ENCODE results near the gene KRT3.
"Not testable (repeated sequence)": the region's sequence is repeated elsewhere in the genome, so short reads cannot be mapped to it uniquely, and the experiment has no call there.

The KRT3 gene

DNA sequence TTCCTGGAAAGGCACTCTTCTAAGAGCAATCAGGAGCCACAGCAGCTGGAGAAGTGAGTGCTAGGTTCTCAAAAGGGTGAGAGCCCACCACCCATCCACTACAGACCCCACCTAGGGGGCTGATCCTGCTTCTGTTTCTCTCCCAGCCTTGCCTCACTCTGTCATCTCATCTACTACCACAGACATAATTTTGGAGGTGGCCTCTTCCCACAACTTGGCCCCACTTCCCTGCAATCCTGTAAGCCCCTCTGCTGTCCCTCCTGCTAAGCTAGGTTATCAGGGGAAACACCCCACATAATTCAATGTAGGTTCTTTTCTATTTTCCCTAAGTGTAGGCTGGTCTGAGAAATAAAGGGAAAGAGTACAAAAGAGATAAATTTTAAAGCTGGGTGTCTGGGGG, 35.3 kb downstream of the KRT3 start:
- no peak for DNase-seq (ENCODE audit: low spot score)

DNA sequence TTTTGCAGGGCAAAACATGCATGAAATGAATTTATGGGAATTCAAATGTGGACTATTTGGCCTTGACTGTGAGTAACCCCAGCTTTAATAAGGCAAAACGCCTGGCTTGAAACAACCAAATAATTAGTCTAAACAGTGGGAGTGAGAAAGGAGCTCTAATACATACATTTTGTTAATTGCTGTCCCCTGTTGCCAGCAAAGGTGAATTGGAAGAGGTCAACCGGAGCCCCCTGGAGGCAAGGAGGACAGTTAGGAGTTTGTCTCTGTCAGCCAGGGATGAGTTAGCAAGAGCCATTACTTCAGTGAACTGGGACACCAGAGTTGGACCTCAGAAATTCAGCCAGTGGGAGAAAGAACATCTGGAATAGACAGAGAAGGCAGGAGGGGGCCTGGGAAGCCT, 36.2 kb downstream of the KRT3 start:
- peak; percentile 10 for DNase-seq (ENCODE audit: low spot score)

DNA sequence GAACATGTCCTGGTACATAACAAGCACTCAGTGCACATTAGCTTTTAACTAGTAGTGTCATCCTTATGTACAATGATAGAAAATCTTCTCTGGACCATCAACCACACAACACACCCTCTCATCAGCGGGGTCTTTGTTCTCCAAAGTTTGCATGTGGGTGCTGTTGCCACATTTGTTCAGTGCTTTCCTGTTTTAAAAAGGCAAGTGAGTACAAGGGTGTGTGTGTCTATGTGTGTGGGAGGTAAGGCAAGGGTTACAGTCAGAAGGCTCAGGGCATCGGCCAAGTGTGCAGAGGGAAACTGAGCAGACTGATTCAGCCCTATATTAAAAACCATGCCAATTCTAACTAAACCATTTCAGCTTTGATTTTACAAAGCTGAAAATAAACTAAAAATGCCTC, 36.7 kb downstream of the KRT3 start:
- DNase-seq (ENCODE audit: low spot score): no peak

DNA sequence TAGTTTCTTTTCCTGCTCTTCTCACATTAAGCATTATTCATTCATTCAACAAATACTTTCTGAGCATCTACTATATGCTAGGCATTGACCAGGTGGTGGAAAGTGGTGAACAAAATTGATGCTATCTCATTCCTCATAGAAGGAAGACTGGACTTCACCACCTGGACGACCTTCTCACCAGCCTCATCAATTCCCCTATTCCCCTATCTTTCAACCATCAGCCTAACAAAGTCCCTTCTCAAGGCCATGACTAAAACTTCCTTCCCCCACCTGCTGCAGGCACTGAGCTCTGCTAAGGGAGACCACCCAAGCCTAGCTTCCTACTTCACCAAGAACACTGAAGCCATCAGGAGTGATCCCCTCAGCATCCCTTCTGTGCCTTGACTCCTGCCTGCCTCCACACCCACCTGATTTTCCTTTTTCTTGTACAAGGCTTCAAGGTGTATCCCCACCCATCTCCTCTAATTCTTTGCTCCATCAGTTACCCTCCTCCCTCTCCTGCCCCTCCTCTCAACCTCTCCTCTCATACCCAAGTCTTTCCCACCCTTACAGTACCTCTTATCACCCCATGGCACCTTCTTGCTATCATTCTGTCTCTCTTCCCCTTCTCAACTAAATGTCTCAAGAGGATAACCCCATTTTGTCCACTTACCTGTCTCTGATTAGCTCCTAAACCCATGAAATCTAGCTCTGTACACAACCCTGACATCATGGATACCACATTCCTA, 38.3 kb downstream of the KRT3 start:
- DNase-seq (ENCODE audit: low spot score): no peak

DNA sequence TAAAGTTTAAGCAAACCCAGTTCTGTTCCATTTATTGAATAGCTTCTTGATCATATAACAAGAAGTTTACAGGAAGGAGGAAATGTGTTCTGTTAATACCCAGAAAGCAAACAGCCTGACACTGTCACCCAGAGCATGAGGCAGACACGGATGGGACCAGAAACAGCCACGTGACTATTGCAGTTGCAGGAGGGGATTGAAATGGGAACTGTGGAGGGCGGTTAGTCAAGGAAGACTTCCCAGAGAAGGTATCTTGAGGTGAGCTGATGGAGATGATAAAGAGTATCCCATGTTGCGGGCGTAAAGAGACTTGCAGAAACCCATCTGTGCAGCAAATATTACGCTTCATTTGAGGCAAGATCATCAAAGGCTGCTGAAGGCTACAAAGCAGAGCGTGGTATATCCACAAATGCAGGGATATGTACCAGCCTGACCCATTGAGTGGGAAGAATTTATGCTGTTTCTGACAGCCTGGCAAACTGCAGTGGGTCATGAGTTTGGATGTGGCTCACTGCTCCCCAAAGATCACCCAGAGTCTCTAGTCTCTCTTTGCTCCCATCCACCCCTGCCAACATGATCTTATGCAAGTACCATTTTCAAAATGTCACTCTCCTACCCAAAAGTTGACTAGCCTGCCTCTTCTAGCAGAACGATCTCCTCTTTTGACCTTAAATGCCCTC, 39.5 kb downstream of the KRT3 start:
- no peak for DNase-seq (ENCODE audit: low spot score)

DNA sequence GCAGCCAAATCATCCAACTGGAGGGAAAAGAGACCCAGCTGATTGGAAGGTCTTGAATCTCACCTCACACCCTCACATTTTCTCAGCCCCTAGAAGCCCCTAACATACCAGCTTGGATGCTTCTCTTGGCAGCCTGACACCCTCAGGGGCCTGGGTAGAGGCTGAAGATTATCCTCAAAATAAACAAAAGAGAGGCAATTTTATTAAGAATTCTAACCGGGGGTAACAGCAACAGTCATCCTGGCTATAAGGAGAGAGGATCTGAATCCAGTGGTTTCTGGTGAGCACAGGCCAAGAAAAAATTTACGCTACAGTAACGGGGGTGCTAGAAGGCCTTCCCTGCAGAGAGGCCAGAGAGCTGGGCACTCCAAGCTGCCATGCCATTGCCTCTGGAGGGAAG, 40.4 kb downstream of the KRT3 start:
- no peak for DNase-seq (ENCODE audit: low spot score)

DNA sequence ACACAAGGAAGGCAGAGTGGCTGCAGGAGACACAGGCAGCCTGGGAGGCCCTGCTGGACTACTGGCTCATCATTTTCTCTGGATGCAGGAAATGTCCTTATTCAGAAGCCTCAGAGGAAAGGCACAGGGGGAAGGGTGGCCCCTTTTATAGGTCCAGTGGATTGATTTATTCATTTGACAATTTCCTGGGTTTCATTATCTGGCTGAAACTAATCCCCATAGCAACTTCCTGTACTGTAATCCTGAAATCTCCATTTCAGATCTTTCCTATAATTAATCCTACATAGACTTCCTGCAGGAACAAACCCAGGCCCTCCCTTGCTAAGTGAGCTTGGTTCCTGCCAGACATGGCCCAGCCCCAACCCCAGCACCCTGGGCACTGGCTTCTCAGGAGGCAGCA, 41.8 kb downstream of the KRT3 start:
- no peak for DNase-seq (ENCODE audit: low spot score)

DNA sequence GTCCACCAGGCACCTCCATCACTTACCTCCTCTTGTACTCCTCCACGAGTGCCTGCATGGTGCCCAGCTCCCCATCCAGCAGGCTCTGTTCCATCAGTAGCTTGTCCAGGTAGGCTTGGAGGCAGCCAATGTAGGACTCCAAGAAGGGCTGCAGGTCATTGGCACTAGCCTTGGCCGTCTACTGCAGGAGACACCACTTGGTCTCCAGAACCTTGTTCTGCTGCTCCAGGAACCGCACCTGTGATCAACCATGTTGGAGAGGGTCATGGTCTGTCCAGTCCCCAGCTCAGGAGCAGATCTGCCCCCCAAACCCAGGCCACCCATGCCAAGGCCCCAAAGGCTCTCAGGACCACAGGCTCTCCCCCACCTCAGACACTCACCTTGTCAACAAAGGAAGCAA, 42.6 kb downstream of the KRT3 start:
- no peak for DNase-seq (ENCODE audit: low spot score)

DNA sequence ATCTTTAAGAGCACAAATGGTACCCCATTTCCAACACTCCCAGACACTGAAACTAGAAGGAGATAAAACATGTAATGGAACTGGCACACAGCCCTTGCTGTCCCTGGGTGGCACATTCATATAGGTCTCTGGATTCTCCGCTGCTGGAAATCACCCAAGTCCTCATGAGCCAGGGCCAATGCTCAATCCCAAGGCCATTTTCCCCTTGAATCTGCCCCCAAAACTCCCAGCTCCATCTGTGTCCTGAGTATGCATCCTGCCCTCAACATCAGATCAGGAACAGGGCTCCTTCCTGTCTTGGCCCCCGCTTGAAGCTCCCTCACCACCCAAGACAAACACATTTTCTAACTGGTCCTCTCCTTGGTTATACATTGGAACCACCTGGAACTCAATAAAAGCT, 43.4 kb downstream of the KRT3 start:
- DNase-seq (ENCODE audit: low spot score): no peak

DNA sequence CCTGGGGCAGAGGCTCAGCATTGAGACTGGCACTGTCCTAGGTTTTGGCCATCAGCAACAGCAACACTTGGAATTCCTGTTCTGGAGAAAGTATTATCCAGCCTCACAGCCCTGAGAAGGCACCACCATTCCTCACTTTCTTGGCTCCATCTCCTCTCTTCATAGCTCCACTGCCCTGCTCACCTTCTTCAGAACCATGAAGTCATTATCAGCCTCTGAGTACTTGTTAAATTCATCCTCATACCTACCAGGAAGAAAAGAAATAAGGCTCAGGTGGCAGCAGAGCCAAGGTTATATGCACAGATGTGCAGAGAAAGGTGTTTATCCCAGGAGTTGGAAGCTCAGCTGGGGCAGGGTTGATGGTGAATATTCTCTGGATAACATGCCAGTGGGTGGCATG, 44.1 kb downstream of the KRT3 start:
- DNase-seq (ENCODE audit: low spot score): no peak

DNA sequence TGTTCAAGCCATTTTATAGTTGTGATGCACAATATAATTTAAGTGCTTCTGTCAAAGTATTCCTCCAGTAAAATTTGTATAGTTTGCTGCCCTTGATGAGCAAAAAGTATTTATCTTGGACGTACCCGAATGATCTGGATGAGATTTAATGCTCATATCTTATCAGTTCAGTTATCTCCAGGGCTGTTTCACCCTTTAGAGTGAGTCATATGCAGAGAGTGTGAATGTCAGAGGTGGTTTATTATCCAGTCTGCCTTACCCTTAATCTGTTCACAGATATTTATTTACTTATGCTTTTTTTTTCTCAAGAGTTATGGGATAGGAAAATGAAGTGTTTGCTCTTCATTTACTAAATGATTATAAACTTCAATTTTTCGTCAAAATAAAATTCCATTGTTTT, 45.4 kb downstream of the KRT3 start:
- not testable (repeated sequence) for DNase-seq (ENCODE audit: low spot score)

DNA sequence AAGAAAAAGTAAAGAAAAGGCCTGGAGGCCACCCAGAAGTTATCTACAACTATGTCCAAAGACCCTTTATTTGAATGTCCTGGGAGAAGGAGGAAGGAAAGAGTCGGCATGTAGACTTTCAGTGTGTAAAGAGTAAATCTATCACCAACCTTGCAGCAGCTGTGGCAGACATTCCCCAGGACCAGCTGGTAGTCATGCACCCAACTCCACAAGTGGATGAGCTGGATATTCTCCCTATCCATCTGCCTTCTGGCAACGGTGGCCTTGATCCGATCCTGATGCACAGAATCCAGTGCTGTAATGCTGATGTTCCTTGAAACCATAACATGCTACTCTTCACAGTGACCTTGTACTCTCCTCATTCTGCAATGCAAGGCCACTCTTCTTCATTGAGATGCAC, 46.1 kb downstream of the KRT3 start:
- no peak for DNase-seq (ENCODE audit: low spot score)

DNA sequence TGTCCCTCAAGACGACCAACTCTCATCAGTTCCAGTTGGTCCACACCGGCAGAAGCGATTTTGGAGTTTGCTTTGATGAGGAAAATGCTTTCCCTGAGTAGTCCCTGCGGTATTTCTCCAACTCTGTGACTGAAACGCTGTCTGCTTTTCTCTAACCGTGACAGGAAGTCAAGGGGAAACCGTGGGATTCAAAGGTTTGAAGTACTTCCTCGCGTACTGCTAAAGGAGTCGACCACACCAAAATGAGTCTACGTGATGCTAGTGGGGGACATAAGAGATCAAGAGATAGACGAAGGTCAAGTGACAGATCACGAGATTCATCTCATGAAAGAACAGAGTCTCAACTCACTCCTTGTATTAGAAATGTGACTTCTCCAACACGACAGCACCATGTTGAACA, 47.3 kb downstream of the KRT3 start:
- DNase-seq (ENCODE audit: low spot score): no peak

DNA sequence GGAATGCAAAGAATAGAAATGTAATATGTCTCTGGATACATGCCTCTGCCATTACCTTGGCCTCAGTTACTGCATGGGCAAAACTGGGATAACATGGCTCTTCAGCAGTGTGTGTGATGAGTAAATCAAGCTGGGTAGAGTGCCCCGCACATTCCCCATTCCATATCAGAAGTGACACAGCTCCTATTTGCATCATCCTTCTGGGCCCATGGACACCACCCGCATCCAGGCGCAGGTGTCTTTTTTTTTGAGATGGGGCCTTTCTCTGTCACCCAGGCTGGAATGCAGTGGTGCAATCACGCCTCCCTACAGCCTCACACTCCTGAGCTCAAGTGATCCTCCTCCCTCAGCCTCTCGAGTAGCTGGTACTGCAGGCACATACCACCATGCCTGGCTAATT, 50.4 kb downstream of the KRT3 start:
- no peak for DNase-seq (ENCODE audit: low spot score)

DNA sequence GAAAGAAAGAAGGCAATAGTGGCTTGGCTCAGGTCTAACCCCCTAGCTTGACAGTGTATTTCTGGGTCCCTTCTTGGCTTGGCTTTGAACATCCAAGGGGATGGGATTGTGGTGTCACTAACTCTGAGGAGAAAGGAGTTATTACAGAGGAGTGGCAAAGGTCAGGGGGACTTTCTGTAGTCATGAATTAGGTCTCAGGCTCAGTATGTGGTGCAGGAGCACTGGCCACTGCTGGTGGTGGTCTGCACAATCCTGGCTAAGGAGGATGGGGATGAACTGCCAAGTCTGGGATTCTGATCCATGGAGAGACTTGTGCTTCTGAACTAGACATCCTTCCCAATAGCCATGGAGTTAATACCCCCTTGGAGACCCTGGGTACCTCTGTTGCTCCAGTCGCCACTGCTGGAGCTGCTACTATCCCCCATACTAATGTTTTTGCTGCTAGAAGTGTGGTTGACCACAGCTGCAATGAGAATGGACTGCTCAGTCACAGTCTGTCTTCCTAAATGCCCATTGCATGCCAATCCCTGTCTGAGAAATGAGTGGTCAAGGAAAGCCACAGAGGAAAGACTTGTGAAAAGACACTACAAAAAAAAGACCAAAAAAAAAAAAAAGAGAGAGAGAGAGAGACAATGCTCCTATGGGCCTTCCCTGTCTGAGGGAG, 51.3 kb downstream of the KRT3 start:
- no peak for DNase-seq (ENCODE audit: low spot score)

DNA sequence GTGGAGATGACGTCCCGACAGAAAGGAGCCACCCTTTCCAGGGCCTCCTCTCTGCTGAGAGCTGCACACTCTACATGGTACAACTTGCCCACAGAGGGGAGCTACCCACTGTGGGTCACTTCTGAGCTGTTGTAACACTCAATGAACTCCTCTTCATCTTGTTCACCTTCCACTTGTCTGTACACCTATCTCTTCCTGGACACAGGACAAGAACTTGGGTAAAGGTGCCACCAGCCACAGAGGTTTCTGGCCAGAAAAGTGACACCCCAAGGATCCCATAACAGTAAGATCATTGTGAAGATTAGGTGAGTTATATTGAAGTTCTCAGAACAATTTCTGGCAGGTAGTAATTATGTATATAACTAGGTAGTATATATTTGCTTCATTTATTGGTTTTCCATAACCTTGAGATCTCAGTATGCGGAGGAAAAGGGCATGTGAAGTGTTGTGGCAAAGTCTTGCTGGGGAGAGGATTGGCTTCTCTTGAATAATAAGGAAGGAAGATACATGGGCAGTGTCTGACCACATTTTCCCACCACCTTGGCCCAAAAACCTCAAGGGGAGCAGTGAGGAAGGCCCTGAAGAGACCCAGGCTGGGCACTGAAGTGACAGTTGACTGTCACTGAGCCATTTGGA, 53.0 kb downstream of the KRT3 start:
- no peak for DNase-seq (ENCODE audit: low spot score)

DNA sequence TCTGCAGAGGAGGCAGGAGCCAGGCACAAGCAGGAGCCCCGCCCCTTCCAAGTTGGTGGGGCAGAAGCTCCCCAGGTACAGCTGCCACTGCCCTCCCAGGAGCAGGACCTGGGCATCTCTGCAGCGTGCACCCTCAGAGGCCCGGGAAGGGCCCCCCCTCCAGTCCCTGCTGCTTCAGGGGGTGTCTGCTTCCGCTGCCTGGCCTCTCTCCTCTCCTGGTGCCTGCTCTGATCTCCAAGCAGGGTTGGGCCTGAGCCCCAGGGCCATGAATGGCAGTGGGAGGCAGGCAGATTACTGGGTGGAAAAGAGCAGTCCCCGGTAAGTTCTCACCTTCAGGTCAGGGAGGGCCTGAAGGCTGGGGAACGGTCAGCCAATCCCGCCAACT, 53.7 kb downstream of the KRT3 start:
- no peak for DNase-seq (ENCODE audit: low spot score)

DNA sequence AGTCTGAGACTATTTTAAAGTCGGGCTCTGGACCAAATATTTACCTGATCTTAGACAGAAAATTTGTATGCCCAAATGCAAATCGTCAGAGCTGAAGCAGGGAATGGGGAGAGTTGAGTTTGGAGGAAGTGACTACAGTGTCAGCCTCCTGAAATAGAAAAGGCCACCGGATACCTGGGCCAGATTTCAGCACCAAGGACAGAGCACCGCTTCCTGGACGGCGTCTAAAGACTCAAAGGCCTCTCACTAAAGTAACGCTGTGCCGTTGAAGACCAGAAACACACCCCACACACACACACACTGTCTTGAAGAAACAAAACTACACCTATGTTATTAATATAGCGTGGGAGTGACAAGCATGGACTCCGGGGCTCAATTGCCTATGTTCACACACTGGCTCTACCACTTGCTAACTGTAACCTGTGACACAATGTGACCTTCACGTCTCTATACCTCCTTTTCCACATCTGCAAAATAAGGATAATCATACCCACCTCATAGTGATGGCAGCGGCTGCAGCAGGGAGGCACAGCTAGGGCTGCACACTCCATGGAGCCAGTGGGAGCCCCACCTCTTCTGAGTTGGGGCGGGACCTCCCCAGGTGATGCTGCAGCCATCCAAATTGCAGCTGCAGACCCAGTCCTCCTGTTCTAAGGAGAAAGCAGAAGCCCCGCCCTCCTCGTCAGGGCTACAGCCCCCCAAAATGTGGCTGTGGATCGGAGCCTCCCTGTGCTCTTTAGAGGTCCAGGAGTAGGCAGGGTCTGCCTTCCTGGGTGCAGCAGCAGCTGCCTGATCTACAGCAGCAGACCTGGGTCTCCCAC, 54.3 kb downstream of the KRT3 start:
- DNase-seq (ENCODE audit: low spot score): peak; percentile 39

DNA sequence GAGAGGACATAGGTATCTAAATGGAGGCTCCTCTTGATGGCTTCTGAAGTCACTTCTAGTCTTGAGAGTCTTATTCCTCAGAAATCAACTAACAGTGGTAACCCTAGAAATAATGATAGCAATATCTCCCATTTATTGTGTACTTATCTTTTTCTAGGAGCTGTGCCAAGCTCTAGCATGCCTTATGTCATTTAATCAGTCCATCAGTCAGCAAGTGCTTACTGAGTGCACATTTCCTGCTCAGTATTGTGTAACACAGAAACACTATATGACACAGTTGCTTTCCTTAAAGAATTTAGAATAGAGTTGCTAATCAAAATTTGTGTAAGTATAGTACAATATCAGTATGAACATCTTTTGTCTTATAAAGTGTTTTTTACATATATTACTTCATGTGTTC, 55.3 kb downstream of the KRT3 start:
- no peak for DNase-seq (ENCODE audit: low spot score)

DNA sequence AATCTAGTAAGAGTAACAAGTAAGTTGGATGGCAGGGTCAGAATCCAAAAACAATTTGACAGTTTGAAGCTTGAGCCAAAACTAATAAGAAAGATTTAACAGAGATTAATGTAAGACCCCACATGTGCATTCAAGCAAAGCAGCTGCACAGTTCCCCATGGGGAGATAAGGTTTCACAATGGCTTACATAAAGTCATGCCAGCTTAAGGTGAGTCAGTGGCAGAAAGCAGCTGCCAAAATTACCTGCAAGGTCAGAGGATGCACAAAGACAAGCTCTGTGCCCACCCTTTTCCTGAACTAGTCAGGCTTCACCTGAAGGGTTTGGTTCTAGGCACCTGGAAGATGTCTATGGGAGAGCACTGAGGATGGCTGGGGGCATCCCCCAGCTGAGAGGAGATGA, 56.0 kb downstream of the KRT3 start:
- DNase-seq (ENCODE audit: low spot score): no peak

Data from hematopoietic multipotent progenitor cell treated with erythropoietin and hydrocortisone succinate and interleukin-3 and kit ligand, for 17 days (in vitro differentiated cells).